Esophagus squamous epithelium (tissue), 4 donors: ENCODE measurements around the gene CEP170B.

ENCODE experiments used
- POLR2A ChIP-seq, 4 donors: fragments of 450-650 bp; IDR thresholded peaks; one replicate each; pipeline ENCODE4 v1.6.1; 2017; ENCODE audit warnings: antibody characterized with exemption in 4 of 4, mild to moderate bottlenecking in 4 of 4, moderate library complexity in 3 of 4
- TF ChIP-seq, protein P1 (sequence below), 6 experiments: fragments of 450-650 bp in 4 of 6; fragments of 200-600 bp in 2 of 6; sonication (generic) in 2 of 6; IDR thresholded peaks; one replicate each; pipeline ENCODE4 v1.5.1; 2016 to 2019; ENCODE audit warnings: antibody characterized with exemption in 6 of 6, mild to moderate bottlenecking in 4 of 6, moderate library complexity in 4 of 6

DNA sequence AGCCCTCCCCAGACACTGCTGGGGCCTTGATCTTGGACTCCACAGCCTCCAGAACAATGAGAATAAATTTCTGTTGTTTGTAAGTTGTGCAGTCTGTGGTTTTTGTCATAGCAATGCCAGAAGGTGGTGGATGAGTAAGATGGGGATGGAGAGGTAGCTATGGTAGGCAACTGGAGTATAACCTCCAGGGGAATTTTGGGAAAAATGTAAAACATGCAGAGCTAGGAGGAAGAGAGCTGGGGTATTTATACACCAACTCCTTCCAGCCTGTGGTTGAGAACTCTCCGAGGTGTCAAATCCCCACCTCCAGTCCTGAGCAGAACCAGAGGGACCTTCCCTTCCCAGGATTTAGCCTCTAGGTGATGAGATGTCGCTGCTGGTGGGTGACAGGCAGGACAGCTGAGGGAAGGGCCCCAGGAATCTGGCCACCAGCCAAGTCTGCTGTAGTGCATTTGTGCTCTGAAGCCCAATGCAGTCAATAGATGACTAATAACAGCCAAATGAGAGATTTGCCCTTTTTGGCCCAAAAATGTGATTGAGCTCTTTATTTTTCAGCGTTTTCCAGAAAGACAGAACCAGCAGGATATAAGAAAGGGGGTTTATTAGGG lies 19.1 kb upstream of the CEP170B start:
- TF ChIP-seq, protein P1, sequence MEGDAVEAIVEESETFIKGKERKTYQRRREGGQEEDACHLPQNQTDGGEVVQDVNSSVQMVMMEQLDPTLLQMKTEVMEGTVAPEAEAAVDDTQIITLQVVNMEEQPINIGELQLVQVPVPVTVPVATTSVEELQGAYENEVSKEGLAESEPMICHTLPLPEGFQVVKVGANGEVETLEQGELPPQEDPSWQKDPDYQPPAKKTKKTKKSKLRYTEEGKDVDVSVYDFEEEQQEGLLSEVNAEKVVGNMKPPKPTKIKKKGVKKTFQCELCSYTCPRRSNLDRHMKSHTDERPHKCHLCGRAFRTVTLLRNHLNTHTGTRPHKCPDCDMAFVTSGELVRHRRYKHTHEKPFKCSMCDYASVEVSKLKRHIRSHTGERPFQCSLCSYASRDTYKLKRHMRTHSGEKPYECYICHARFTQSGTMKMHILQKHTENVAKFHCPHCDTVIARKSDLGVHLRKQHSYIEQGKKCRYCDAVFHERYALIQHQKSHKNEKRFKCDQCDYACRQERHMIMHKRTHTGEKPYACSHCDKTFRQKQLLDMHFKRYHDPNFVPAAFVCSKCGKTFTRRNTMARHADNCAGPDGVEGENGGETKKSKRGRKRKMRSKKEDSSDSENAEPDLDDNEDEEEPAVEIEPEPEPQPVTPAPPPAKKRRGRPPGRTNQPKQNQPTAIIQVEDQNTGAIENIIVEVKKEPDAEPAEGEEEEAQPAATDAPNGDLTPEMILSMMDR (IDR thresholded peaks at IDR 0.05) = no peak
- TF ChIP-seq POLR2A (IDR thresholded peaks at IDR 0.05) = no peak
